Neuronal stem cell (in vitro differentiated cells): ENCODE data around the gene AWAT2. TPM values are rescaled to one million over a fixed set of nuclear protein-coding genes. Genes with fewer than 3 reads are reported as not detected.

Experiments
- DNase-seq: peaks from one replicate; pipeline ENCODE4 v3.0.0-alpha.2; 2013; ENCODE audit warnings: low spot score
- H2AFZ ChIP-seq: one replicate; pipeline ENCODE4 v1.6.1; 2013; ENCODE audit warnings: mild to moderate bottlenecking, low read length, inconsistent platforms
- H2AK5ac ChIP-seq: 2 replicates; pipeline ENCODE4 v1.6.1; 2013; ENCODE audit warnings: low read depth, mild to moderate bottlenecking, inconsistent platforms, low read length, moderate library complexity, mixed read lengths
- H2BK120ac ChIP-seq: 2 replicates; pipeline ENCODE4 v1.6.1; 2013; ENCODE audit warnings: low read depth, mild to moderate bottlenecking, inconsistent platforms, low read length, moderate library complexity, mixed read lengths
- H2BK12ac ChIP-seq: one replicate; pipeline ENCODE4 v1.6.1; 2013; ENCODE audit warnings: low read length, inconsistent platforms
- H2BK15ac ChIP-seq: 2 replicates; pipeline ENCODE4 v1.6.1; 2013; ENCODE audit warnings: mild to moderate bottlenecking, low read length, inconsistent platforms, mixed read lengths
- H2BK5ac ChIP-seq: one replicate; pipeline ENCODE4 v1.6.1; 2013; ENCODE audit warnings: inconsistent platforms, mild to moderate bottlenecking, low read length, moderate library complexity
- H3K14ac ChIP-seq: one replicate; pipeline ENCODE4 v1.6.1; 2013; ENCODE audit warnings: low read length, inconsistent platforms
- H3K18ac ChIP-seq: 2 replicates; pipeline ENCODE4 v1.6.1; 2013; ENCODE audit warnings: low read length, inconsistent platforms
- H3K23ac ChIP-seq: 2 replicates; pipeline ENCODE4 v1.6.1; 2013; ENCODE audit warnings: low read depth, mild to moderate bottlenecking, mixed read lengths, low read length, inconsistent platforms; ENCODE audit not compliant: poor library complexity
- H3K27ac ChIP-seq: replicated peaks from 3 replicates; pipeline ENCODE4 v1.5.1; 2013; ENCODE audit warnings: low read length, inconsistent platforms
- H3K27me3 ChIP-seq, 3 experiments: 2 replicates each; pipeline ENCODE4 v1.6.1; 2013; ENCODE audit warnings: low read length in 3 of 3, mild to moderate bottlenecking in 2 of 3, inconsistent platforms in 1 of 3, low read depth in 1 of 3, mixed read lengths in 1 of 3, moderate library complexity in 1 of 3; ENCODE audit not compliant: control insufficient read depth in 3 of 3, insufficient read depth in 3 of 3
- H3K36me3 ChIP-seq, 2 donors: replicated peaks in 1 of 2; 2 replicates each; pipeline ENCODE4 v1.6.1; 2013; ENCODE audit warnings: low read length in 2 of 2; ENCODE audit not compliant: control insufficient read depth in 2 of 2, insufficient read depth in 2 of 2
- H3K4ac ChIP-seq: 2 replicates; pipeline ENCODE4 v1.6.1; 2013; ENCODE audit warnings: inconsistent platforms, mild to moderate bottlenecking, low read length, moderate library complexity
- H3K4me1 ChIP-seq, 2 donors: 1 replicate in 1 of 2; 2 replicates in 1 of 2; pipeline ENCODE4 v1.6.1; 2013; ENCODE audit warnings: low read length in 2 of 2, low read depth in 1 of 2; ENCODE audit not compliant: control insufficient read depth in 2 of 2, insufficient read depth in 1 of 2
- H3K4me2 ChIP-seq: one replicate; pipeline ENCODE4 v1.6.1; 2013; ENCODE audit warnings: mild to moderate bottlenecking, low read length, inconsistent platforms; ENCODE audit not compliant: insufficient read depth, poor library complexity, severe bottlenecking
- H3K4me3 ChIP-seq, 2 donors: 2 replicates each; pipeline ENCODE4 v1.5.1; 2013; ENCODE audit warnings: low read length in 2 of 2, mild to moderate bottlenecking in 2 of 2, inconsistent platforms in 1 of 2, moderate library complexity in 1 of 2
- H3K79me1 ChIP-seq: one replicate; pipeline ENCODE4 v1.6.1; 2013; ENCODE audit warnings: low read depth, mild to moderate bottlenecking, inconsistent platforms, low read length, moderate library complexity
- H3K9ac ChIP-seq: one replicate; pipeline ENCODE4 v1.6.1; 2013; ENCODE audit warnings: mild to moderate bottlenecking, low read depth, low read length, inconsistent platforms; ENCODE audit not compliant: poor library complexity
- H3K9me3 ChIP-seq, 2 donors: replicated peaks in 1 of 2; 2 replicates each; pipeline versions ENCODE3 to v1.6.1; 2013; ENCODE audit warnings: low read length in 2 of 2, mild to moderate bottlenecking in 2 of 2, inconsistent platforms in 1 of 2, low read depth in 1 of 2, mixed read lengths in 1 of 2, moderate library complexity in 1 of 2; ENCODE audit not compliant: control insufficient read depth in 2 of 2, insufficient read depth in 1 of 2
- H4K8ac ChIP-seq: one replicate; pipeline ENCODE4 v1.6.1; 2013; ENCODE audit warnings: low read depth, mild to moderate bottlenecking, inconsistent platforms, low read length, moderate library complexity
- H4K91ac ChIP-seq: one replicate; pipeline ENCODE4 v1.6.1; 2013; ENCODE audit warnings: low read length, low read depth, mild to moderate bottlenecking, inconsistent platforms; ENCODE audit not compliant: poor library complexity
- WGBS, 2 donors: extraction: QIAGEN DNeasy Blood & Tissue Kit; methylation state at CpG; one replicate each; pipeline ENCODE4 v1.1.7; 2013; ENCODE audit warnings: missing lambda C conversion rate in 2 of 2, mixed read lengths in 1 of 2; ENCODE audit not compliant: insufficient read length in 2 of 2, insufficient replicate concordance in 1 of 2; ENCODE audit errors: extremely low coverage in 2 of 2; 5-methylcytosine and 5-hydroxymethylcytosine counted together
- polyA plus RNA-seq, 2 experiments: library from polyadenylated mRNA; stranded (reverse); fragments of 200-250 nt; gene quantifications; one replicate each; pipeline ENCODE4 v1.2.3, GENCODE V29; 2013

The AWAT2 gene
- 0.04 TPM for polyA plus RNA-seq (2013, experiment 1 of 2)
- 0.04 TPM for polyA plus RNA-seq (2013, experiment 2 of 2)

- H3K36me3 ChIP-seq = no peaks in the 10 kb centered on the region
- H3K14ac ChIP-seq = no peak within 1 kb of the TSS
- no peaks in the 10 kb centered on the region for H3K79me1 ChIP-seq
- no peak within 1 kb of the TSS for H3K27ac ChIP-seq
- no peak within 1 kb of the TSS for H3K23ac ChIP-seq
- H2BK5ac ChIP-seq = no peak within 1 kb of the TSS
- no peak within 1 kb of the TSS for H3K4me3 ChIP-seq
- H3K9ac ChIP-seq = no peak within 1 kb of the TSS
- no peak within 1 kb of the TSS for H3K18ac ChIP-seq
- no peak within 1 kb of the TSS for H2BK15ac ChIP-seq
- no peaks in the 10 kb centered on the region for H3K4me1 ChIP-seq
- no peak within 1 kb of the TSS for H2AFZ ChIP-seq
- H2BK120ac ChIP-seq = no peak within 1 kb of the TSS
- H3K9me3 ChIP-seq = no peaks in the 10 kb centered on the region
- no CpG with 5 or more reads among the region's 4 CpGs for WGBS, 2 donors
- DNase-seq = no peak
- H3K4me2 ChIP-seq = no peak within 1 kb of the TSS
- no peak within 1 kb of the TSS for H3K4ac ChIP-seq
- H4K8ac ChIP-seq = no peak within 1 kb of the TSS
- H3K27me3 ChIP-seq = peaks cover 0 to 7% (median 0%) of the 10 kb centered on the region in 3 experiments
- no peak within 1 kb of the TSS for H2AK5ac ChIP-seq
- H4K91ac ChIP-seq = no peak within 1 kb of the TSS
- no peak within 1 kb of the TSS for H2BK12ac ChIP-seq
Measured at GRCh38 chrX:70049925-70050324, at the start of gene AWAT2. Gene AWAT2, minus strand, starts transcription at chrX:70049938. Its CDS starts 6 bp downstream, at chrX:70049932.

DNA sequence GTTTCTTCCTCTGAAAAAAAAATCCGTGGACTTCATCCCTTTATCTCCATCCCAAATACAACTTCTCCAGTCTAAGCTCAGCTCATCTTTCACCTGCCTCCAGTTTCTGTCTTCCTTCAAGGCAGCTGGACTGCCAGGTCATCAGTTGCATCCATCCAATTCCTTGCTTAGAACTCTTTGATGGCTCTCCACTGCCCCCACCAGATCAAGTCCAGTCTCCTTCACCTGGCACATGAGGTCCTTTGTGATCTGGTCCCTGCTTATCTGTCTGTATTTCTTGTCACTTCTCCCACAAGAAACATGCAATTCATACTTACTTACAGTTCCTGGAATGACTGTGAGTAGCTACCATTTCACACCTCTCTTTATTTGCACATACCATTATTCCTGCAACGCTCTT is 46.3 kb upstream of the AWAT2 start:
- no peak for DNase-seq
- no peak overlapping the region for H2AK5ac ChIP-seq
- H3K23ac ChIP-seq = no peak overlapping the region
- H3K9me3 ChIP-seq = no peaks in the 10 kb centered on the region
- no peak overlapping the region for H2BK15ac ChIP-seq
- no peak overlapping the region for H2BK120ac ChIP-seq
- no peak overlapping the region for H2AFZ ChIP-seq
- no peak overlapping the region for H2BK12ac ChIP-seq
- no peak overlapping the region for H3K18ac ChIP-seq
- H3K4me2 ChIP-seq = no peak overlapping the region
- H3K4ac ChIP-seq = no peak overlapping the region
- no peak overlapping the region for H4K8ac ChIP-seq
- no peaks in the 10 kb centered on the region for H3K4me1 ChIP-seq
- no peak overlapping the region for H3K9ac ChIP-seq
- no peak overlapping the region for H3K27ac ChIP-seq
- no peaks in the 10 kb centered on the region for H3K36me3 ChIP-seq
- H3K4me3 ChIP-seq = no peak overlapping the region
- H3K79me1 ChIP-seq = no peaks in the 10 kb centered on the region
- H3K27me3 ChIP-seq = no peaks in the 10 kb centered on the region
- H2BK5ac ChIP-seq = no peak overlapping the region
- no peak overlapping the region for H3K14ac ChIP-seq
- no peak overlapping the region for H4K91ac ChIP-seq
- WGBS, 2 donors = no CpG with 5 or more reads among the region's 2 CpGs

- Histone ChIP-seq H4K91ac (no peak overlapping the region), H2BK12ac (no peak overlapping the region), H3K23ac (no peak overlapping the region), H2AFZ (no peak overlapping the region), H3K4me3 (no peak overlapping the region), H3K36me3 (no peaks in the 10 kb centered on the region), H3K4me1 (no peaks in the 10 kb centered on the region), H3K4me2 (no peak overlapping the region), H3K9ac (no peak overlapping the region), H3K9me3 (no peaks in the 10 kb centered on the region), H2BK5ac (no peak overlapping the region), H3K14ac (no peak overlapping the region), H2BK15ac (no peak overlapping the region), H3K4ac (no peak overlapping the region), H3K27ac (no peak overlapping the region), H3K27me3 (peaks cover 0 to 3% (median 0%) of the 10 kb centered on the region in 3 experiments), H2BK120ac (no peak overlapping the region), H2AK5ac (no peak overlapping the region), H4K8ac (no peak overlapping the region), H3K18ac (no peak overlapping the region), H3K79me1 (no peaks in the 10 kb centered on the region)
- DNase-seq = no peak
- no CpG with 5 or more reads among the region's 4 CpGs for WGBS, 2 donors
Measured at GRCh38 chrX:70092247-70092646, 42.5 kb upstream of the AWAT2 start.

GRCh38 chrX:70089604-70090297 is 40.0 kb upstream of the AWAT2 start:
- no peak overlapping the region for H3K14ac ChIP-seq
- peaks cover 0 to 3% (median 0%) of the 10 kb centered on the region in 3 experiments for H3K27me3 ChIP-seq
- no peaks in the 10 kb centered on the region for H3K9me3 ChIP-seq
- no peak overlapping the region for H3K23ac ChIP-seq
- H4K8ac ChIP-seq = no peak overlapping the region
- no peak overlapping the region for H3K4me3 ChIP-seq
- H2AFZ ChIP-seq = no peak overlapping the region
- no peak overlapping the region for H2BK12ac ChIP-seq
- H3K9ac ChIP-seq = no peak overlapping the region
- H3K27ac ChIP-seq = no peak overlapping the region
- H3K79me1 ChIP-seq = no peaks in the 10 kb centered on the region
- H3K36me3 ChIP-seq = no peaks in the 10 kb centered on the region
- H4K91ac ChIP-seq = no peak overlapping the region
- H3K18ac ChIP-seq = no peak overlapping the region
- H2BK120ac ChIP-seq = no peak overlapping the region
- WGBS, 2 donors = no CpG with 5 or more reads among the region's 1 CpG
- DNase-seq = no peak
- no peak overlapping the region for H2AK5ac ChIP-seq
- H3K4me2 ChIP-seq = no peak overlapping the region
- H3K4me1 ChIP-seq = no peaks in the 10 kb centered on the region
- no peak overlapping the region for H3K4ac ChIP-seq
- no peak overlapping the region for H2BK15ac ChIP-seq
- H2BK5ac ChIP-seq = no peak overlapping the region
